IPS-15b (cell line): ENCODE results near the gene LYST.

Experiments used
- H3K27me3 ChIP-seq: one replicate; pipeline ENCODE4 v1.6.1; 2013; ENCODE audit warnings: low read length; ENCODE audit not compliant: control insufficient read depth, insufficient read depth
- H3K36me3 ChIP-seq: one replicate; pipeline ENCODE4 v1.6.1; 2013; ENCODE audit warnings: low read length; ENCODE audit not compliant: control insufficient read depth, insufficient read depth
- H3K4me1 ChIP-seq: one replicate; pipeline ENCODE4 v1.6.1; 2013; ENCODE audit warnings: mild to moderate bottlenecking, low read length; ENCODE audit not compliant: control insufficient read depth, insufficient read depth
- H3K4me3 ChIP-seq: one replicate; pipeline ENCODE4 v1.5.1; 2013; ENCODE audit warnings: low read depth, low read length
- H3K9ac ChIP-seq: one replicate; pipeline ENCODE4 v1.6.1; 2013; ENCODE audit warnings: low read depth, mild to moderate bottlenecking, low read length
- H3K9me3 ChIP-seq: one replicate; pipeline ENCODE4 v1.6.1; 2013; ENCODE audit warnings: mild to moderate bottlenecking, low read length; ENCODE audit not compliant: control insufficient read depth, insufficient read depth

The LYST gene

DNA sequence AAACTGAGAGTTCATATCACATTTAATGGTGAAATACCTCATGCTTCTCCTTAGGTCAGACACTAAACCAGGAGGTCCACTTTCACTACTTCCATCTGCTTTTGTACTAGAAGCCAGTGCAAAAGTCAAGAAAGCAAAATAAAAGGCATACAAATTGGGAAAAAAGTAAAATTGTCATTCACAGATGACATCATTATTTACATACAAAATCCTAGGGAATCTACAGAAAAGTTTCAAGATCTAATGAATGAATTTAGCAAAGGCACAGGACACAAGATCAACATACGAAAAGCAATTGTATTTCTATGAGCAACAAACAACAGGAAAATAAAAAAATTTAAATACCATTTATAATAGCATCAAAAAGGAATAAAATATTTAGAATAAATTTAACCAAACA, 41.5 kb downstream of the LYST start:
- Histone ChIP-seq H3K27me3 (no peaks in the 10 kb centered on the region), H3K36me3 (no peaks in the 10 kb centered on the region), H3K4me3 (no peak overlapping the region)

DNA sequence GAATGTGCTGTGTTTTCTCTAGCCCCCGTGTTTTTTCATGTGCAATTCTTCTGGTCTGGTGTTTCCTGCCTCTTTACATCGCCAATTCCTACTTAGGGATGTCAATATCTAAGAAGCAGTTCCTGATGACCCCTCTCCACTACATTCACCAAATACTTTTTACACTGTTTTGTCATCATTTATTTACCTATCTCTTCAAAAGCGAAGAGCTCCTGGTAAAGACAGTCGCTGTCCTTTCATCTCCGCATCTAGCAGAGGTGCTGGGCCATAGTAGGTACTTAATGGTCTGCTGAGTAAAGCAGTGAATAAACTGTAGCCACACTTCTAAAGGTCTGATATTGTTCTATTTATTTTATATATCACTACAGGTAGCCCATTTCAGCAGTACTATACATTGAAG, 43.0 kb downstream of the LYST start:
- Histone ChIP-seq H3K36me3 (no peaks in the 10 kb centered on the region), H3K9me3 (no peaks in the 10 kb centered on the region), H3K9ac (no peak overlapping the region), H3K4me3 (no peak overlapping the region), H3K4me1 (no peaks in the 10 kb centered on the region), H3K27me3 (no peaks in the 10 kb centered on the region)

More for the DNA sequence above, 41.5 kb downstream of the LYST start:
- no peaks in the 10 kb centered on the region for H3K9me3 ChIP-seq
- no peaks in the 10 kb centered on the region for H3K4me1 ChIP-seq
- H3K9ac ChIP-seq = no peak overlapping the region

DNA sequence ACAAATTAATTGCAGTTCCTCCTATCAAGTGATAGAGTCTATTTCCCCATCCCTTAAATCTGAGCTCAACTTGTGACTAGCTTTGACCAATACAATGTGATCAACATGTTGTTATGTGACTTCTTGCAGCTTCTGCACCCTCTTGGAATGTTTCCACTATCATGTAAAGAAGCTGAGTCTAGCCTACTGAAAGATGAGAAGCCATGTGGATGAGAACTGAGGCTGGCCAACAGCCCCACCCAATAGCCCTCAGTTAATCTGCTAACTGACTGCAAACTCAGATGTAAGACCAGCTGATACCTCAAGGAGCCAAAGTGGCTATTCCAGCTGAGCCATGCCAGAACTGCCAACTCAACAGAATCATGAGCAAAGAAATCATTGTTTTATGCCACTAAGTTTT, 44.0 kb downstream of the LYST start:
- H3K9ac ChIP-seq = no peak overlapping the region
- no peaks in the 10 kb centered on the region for H3K4me1 ChIP-seq
- H3K4me3 ChIP-seq = no peak overlapping the region
- H3K27me3 ChIP-seq = no peaks in the 10 kb centered on the region
- H3K9me3 ChIP-seq = no peaks in the 10 kb centered on the region
- H3K36me3 ChIP-seq = no peaks in the 10 kb centered on the region

DNA sequence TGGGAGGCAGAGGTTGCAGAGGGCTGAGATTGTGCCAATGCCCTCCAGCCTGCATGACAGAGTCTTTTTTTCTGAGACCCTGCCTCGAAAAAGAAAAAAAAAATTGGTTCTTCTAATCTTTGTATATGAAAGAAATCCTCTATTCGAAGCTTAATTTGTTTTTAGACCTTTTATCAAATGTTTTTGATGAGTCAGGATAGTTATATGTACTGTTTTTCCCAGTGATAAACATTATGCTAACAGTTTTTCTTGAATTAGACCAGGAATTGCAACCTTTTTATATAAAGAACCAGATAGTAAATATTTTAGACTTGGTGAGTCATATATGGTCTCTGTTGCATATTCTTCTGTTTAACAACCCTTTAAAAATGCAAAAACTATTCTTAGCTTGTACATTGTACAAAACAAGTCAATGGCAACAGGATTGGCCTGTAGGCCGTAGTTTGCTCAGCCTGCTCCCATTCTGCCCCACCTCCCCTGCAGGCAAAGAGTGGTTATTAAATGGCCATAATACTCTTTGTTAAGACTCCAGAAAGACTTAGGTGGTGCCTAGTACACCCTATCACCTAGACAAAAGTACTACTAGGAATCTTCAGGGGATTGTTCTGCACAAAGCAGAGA, 45.2 kb downstream of the LYST start:
- Histone ChIP-seq H3K9me3 (no peaks in the 10 kb centered on the region), H3K4me1 (no peaks in the 10 kb centered on the region), H3K9ac (no peak overlapping the region), H3K4me3 (no peak overlapping the region), H3K27me3 (no peaks in the 10 kb centered on the region), H3K36me3 (no peaks in the 10 kb centered on the region)

DNA sequence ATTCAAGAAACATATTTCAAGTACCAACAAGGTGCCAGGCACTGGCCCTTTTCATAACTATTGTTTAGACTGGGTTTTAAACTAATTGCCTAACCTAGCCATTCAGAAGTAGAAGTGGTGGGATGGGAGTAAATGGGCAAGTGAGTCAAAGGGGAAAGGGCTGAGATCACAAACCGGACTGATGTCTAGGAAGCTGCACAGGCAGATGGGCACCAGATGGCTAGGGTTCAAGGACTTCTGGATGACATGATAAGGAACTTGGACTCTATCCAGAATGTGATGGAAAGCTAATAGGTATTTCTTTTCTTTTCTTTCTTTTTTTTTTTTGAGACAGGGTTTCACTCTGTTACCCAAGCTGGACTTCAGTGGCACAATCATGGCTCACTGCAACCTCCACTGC, 46.6 kb downstream of the LYST start:
- no peaks in the 10 kb centered on the region for H3K27me3 ChIP-seq
- H3K36me3 ChIP-seq = no peaks in the 10 kb centered on the region
- H3K9ac ChIP-seq = no peak overlapping the region
- no peaks in the 10 kb centered on the region for H3K4me1 ChIP-seq
- H3K9me3 ChIP-seq = no peaks in the 10 kb centered on the region
- no peak overlapping the region for H3K4me3 ChIP-seq

DNA sequence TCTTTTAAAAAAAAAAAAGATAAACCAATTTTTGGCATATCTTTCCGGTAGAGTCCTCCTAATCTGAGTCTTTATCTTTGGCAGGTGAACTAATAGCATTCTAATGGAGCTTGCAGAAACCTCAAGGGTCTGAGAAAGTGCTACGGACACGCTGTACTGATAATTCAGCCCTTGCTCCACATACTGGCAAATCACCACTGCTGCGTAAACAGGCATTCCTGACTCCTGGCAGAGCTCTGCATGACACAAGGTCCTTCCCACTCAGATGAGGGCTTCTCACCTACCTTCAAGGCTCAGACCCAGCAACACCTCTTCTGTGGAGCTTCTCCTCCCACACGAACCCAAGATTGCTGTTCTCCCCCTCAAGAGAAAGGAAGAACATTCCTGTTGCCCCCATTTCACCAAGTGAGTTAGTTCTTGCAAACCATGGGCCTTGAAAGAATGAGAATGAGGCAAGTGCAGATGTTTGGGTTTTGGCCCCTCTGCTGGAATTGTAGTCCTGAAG, 48.0 kb downstream of the LYST start:
- H3K4me1 ChIP-seq = no peaks in the 10 kb centered on the region
- H3K27me3 ChIP-seq = no peaks in the 10 kb centered on the region
- H3K36me3 ChIP-seq = no peaks in the 10 kb centered on the region
- no peak overlapping the region for H3K9ac ChIP-seq
- H3K9me3 ChIP-seq = no peaks in the 10 kb centered on the region
- H3K4me3 ChIP-seq = no peak overlapping the region

DNA sequence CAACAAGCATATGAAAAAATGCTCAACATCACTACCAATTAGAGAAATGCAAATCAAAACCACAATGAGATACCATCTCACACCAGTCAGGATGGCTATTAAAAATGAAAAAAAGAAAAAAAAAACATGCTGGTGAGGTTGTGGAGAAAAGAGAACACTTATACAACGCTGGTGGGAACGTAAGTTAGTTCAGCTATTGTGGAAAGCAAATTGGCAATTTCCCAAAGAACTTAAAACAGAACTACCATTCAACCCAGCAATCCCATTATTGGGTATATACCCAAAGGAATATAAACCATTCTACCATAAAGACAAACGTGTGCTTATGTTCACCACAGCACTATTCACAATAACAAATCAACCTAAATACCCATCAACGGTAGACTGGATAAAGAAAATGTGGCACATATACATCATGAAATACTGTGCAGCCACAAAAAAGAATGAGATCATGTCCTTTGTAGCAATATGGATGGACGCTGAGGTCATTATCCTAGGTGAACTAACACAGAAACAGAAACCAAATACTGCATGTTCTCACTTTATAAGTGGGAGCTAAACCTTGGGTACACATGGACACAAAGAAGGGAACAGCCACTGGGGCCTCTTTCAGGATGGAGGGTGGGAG, 49.5 kb downstream of the LYST start:
- H3K36me3 ChIP-seq = no peaks in the 10 kb centered on the region
- no peaks in the 10 kb centered on the region for H3K9me3 ChIP-seq
- H3K27me3 ChIP-seq = no peaks in the 10 kb centered on the region
- H3K9ac ChIP-seq = no peak overlapping the region
- H3K4me1 ChIP-seq = no peaks in the 10 kb centered on the region
- H3K4me3 ChIP-seq = no peak overlapping the region

DNA sequence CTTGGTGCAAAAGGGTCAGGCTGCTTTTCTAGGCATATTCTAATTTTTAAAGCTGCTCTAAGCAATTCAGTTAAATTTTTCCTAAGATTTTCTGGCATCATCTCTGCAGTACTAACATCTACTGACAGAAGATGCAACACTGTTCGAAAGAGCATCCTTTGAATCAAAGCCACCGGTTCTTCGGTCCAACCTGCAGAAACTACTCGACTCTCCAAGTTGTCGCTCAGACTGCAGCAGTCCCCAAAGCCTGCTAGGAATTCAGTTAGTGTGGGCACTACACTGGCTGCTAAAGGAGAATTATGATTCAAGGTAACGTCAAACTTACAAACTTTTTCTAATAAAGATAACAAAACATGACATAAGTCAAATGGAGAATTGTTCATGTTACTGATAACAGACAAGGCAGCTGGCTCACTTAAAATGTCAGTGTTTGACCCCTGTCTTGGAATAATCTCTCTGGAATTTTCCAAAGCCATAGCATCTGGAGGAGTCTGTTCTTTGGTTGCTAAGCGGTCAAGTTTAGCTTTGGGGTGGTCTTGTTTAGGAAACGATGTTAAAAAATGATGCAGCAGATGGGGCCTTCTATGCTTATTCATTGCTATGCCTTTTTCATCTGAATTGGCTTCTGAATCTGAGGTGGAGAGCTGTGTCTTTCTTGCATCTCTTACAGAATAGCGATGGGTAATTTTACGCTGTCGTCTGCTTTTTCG, 56.9 kb downstream of the LYST start:
- Histone ChIP-seq H3K4me1 (no peaks in the 10 kb centered on the region), H3K27me3 (no peaks in the 10 kb centered on the region), H3K9me3 (no peaks in the 10 kb centered on the region), H3K4me3 (no peak overlapping the region), H3K9ac (no peak overlapping the region), H3K36me3 (no peaks in the 10 kb centered on the region)

DNA sequence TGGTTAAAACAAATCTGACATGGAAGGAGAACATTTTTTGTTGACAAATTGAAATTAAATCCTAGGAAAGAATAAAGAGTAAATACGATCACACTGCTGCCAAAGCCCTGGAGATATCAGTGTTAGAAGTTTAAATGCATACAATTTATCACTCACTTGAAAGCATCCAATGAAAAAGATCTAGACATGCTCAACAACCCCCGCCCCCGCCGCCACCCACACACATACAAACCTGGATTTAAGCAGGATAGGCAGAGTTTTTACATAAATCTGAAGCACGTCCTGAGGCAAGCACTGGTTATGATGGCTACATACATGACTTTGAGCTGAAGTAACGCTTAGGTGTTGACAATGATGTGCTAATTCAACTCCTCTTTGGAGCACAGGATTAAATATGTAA, 58.5 kb downstream of the LYST start:
- Histone ChIP-seq H3K9me3 (no peaks in the 10 kb centered on the region), H3K27me3 (no peaks in the 10 kb centered on the region), H3K36me3 (no peaks in the 10 kb centered on the region), H3K4me3 (no peak overlapping the region), H3K4me1 (no peaks in the 10 kb centered on the region), H3K9ac (no peak overlapping the region)

DNA sequence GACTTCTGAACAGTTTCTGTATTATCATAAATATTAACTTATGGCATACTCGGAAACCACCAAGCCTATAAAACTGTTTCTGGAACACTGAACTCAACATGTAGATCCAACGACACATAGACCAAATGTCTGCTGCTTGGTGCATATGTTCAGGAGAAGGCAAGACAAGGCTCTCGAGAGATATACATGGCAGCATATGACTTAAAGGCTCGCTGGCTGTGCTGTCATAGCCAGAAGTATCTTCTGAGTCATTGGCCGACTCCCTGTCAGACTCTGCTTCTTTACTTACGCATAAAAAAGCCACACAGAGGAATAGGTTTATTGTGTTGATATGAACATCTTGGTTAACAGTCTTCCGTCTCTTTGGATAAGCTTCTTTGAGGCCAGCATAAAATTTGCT, 60.6 kb downstream of the LYST start:
- H3K4me1 ChIP-seq = no peaks in the 10 kb centered on the region
- no peak overlapping the region for H3K9ac ChIP-seq
- no peak overlapping the region for H3K4me3 ChIP-seq
- no peaks in the 10 kb centered on the region for H3K27me3 ChIP-seq
- no peaks in the 10 kb centered on the region for H3K36me3 ChIP-seq
- H3K9me3 ChIP-seq = no peaks in the 10 kb centered on the region

DNA sequence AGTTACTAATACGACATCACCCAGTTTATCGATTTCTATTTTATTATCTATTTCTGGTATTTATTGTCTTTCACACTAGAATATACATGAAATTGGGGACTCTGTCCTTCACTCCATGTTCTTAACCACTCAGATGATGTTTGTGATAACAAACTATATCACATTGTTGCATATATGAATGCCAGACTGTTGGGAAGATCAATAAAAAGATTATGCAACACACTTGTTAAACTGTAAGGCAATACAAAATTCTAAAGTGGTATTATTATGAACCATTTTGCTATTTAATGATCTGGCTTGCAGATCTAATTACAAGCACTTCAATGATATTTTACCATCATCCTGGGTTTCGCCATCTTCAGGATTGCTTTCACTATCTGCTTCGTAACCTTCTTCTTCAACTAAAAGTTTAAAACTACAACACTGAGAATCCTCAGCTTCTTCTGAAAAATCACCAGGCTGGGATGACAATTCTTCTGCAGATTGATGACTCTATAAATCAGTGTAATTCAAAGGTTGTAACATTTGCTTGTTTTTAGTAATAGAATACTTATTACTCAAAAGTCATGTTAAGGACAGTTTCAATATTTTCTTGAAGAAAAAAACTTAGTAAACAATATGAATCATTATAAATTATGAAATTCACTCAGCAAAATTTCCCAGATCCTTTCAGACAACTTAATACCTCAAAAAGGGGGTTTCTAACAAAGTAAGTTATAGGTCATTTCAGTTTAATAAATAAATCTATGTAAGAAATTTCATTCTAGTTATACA, 63.9 kb downstream of the LYST start:
- Histone ChIP-seq H3K27me3 (no peaks in the 10 kb centered on the region), H3K36me3 (no peaks in the 10 kb centered on the region), H3K9ac (no peak overlapping the region), H3K4me3 (no peak overlapping the region), H3K4me1 (no peaks in the 10 kb centered on the region), H3K9me3 (no peaks in the 10 kb centered on the region)
